Transverse colon (tissue), 4 donors: ENCODE data around the gene OLA1. TPM values are rescaled to one million over a fixed set of nuclear protein-coding genes. Genes with fewer than 3 reads are reported as not detected.

Experiments used
- DNase-seq: peaks from one replicate; pipeline ENCODE4 v3.0.0-alpha.2; 2019
- H3K27ac ChIP-seq, 4 donors: fragments of 200-600 bp; sonication (generic); 2 replicates each; pipeline ENCODE4 v1.5.1; 2016 to 2018; ENCODE audit warnings: inconsistent platforms in 4 of 4
- H3K27me3 ChIP-seq: fragments of 200-600 bp; sonication (generic); 2 replicates; pipeline ENCODE4 v1.5.1; 2017; ENCODE audit warnings: inconsistent platforms
- H3K36me3 ChIP-seq, 4 donors: fragments of 200-600 bp; sonication (generic); 2 replicates each; pipeline ENCODE4 v1.5.1; 2017 to 2019; ENCODE audit warnings: inconsistent platforms in 4 of 4
- H3K4me1 ChIP-seq, 4 donors: fragments of 200-600 bp; sonication (generic); 2 replicates each; pipeline ENCODE4 v1.5.1; 2017 to 2020; ENCODE audit warnings: inconsistent platforms in 4 of 4
- H3K4me3 ChIP-seq, 4 donors: fragments of 200-600 bp; sonication (generic); 1 replicate in 1 of 4; 2 replicates in 3 of 4; pipeline versions ENCODE4 v1.5.1 to v1.6.1; 2017 to 2019; ENCODE audit warnings: inconsistent platforms in 4 of 4
- H3K9me3 ChIP-seq, 2 donors: fragments of 200-600 bp; sonication (generic); 2 replicates each; pipeline ENCODE4 v1.5.1; 2017 to 2019; ENCODE audit warnings: inconsistent platforms in 2 of 2
- CTCF ChIP-seq, 5 experiments: fragments of 200-600 bp in 3 of 5; fragments of 450-650 bp in 2 of 5; sonication (generic) in 3 of 5; IDR thresholded peaks; 1 replicate in 2 of 5; 2 replicates in 3 of 5; pipeline ENCODE4 v1.5.1; 2016 to 2017; ENCODE audit warnings: antibody characterized with exemption in 5 of 5, inconsistent platforms in 3 of 5, mild to moderate bottlenecking in 2 of 5, moderate library complexity in 1 of 5
- EP300 ChIP-seq: sonication (generic); formaldehyde crosslinking; IDR thresholded peaks from one replicate; pipeline ENCODE4 v1.6.1; 2017; ENCODE audit warnings: antibody characterized with exemption, low read depth
- POLR2A ChIP-seq: fragments of 450-650 bp; IDR thresholded peaks from one replicate; pipeline ENCODE4 v1.6.1; 2016; ENCODE audit warnings: antibody characterized with exemption, mild to moderate bottlenecking, moderate library complexity
- POLR2AphosphoS5 ChIP-seq, 3 donors: sonication (generic); formaldehyde crosslinking; IDR thresholded peaks; one replicate each; pipeline ENCODE4 v1.6.1; 2016; ENCODE audit warnings: antibody characterized with exemption in 3 of 3
- WGBS, 2 donors: methylation state at CpG; one replicate each; pipeline ENCODE4 v1.1.5; 2018; ENCODE audit warnings: low coverage in 1 of 2; 5-methylcytosine and 5-hydroxymethylcytosine counted together
- in situ Hi-C, 4 donors: fragments of 200-750 bp; cut with MboI; loops; one replicate each; pipeline versions ENCODE4 v1.15.0 to v1.15.1; 2017; ENCODE audit warnings: low sequenced_read_pairs in 3 of 4, low pct_ligation_motif_present in 1 of 4, low pct_unique_long_range_greater_than_20kb in 1 of 4
- intact Hi-C: fragments of 100-400 bp; cut with DNase I; formaldehyde crosslinking; loops from one replicate; pipeline ENCODE4 v1.15.1; 2023; ENCODE audit warnings: low total_unique reads
- total RNA-seq, 4 donors: library from RNA; depleted of rRNA; stranded (reverse); fragments of >200 nt; gene quantifications; one replicate each; pipeline ENCODE4 v1.1.0, GENCODE V29; 2016

The OLA1 gene
- total RNA-seq, 4 donors from 2014 or later, result 6.7 to 47.7 (median 37.1) TPM

- intact Hi-C loops, result no loop called here
- Histone ChIP-seq H3K27me3 (no peaks in the 10 kb centered on the region), H3K9me3 (no peaks in the 10 kb centered on the region), H3K27ac (no peak overlapping the region), H3K4me1 (no peaks in the 10 kb centered on the region), H3K4me3 (no peak overlapping the region), H3K36me3 (no peaks in the 10 kb centered on the region)
- TF ChIP-seq POLR2AphosphoS5 (IDR thresholded peaks at IDR 0.05), result no peak
- TF ChIP-seq POLR2A, result no peak
- TF ChIP-seq CTCF (IDR thresholded peaks at IDR 0.05), result no peak
- TF ChIP-seq EP300, result no peak
- 63 to 78% methylated on average over 2 of the region's 2 CpGs for WGBS, 2 donors
- DNase-seq, result no peak
- in situ Hi-C loops, result loop anchor here in 1 of 4 donors (25.0 kb wide), 1 partner anchor 146 kb away; no protein-coding TSS in a partner anchor
Observed at GRCh38 chr2:174033163-174033550, 215.2 kb downstream of the OLA1 start.

- Histone ChIP-seq H3K27me3 (no peaks in the 10 kb centered on the region), H3K4me1 (peaks cover 0 to 5% (median 0%) of the 10 kb centered on the region in 4 donors), H3K4me3 (no peak overlapping the region), H3K36me3 (no peaks in the 10 kb centered on the region), H3K9me3 (no peaks in the 10 kb centered on the region), H3K27ac (no peak overlapping the region)
- intact Hi-C loops, result no loop called here
- WGBS, 2 donors, result 61 to 72% methylated on average over 3 of the region's 3 CpGs
- in situ Hi-C loops, result loop anchor here in 1 of 4 donors (25.0 kb wide), 1 partner anchor 144 kb away; no protein-coding TSS in a partner anchor
- no peak for DNase-seq
- TF ChIP-seq CTCF (IDR thresholded peaks at IDR 0.05), result no peak
- no peak for TF ChIP-seq POLR2A
- TF ChIP-seq POLR2AphosphoS5 (IDR thresholded peaks at IDR 0.05), result no peak
- TF ChIP-seq EP300, result no peak
Observed at GRCh38 chr2:174031226-174031625, 217.1 kb downstream of the OLA1 start.

- Histone ChIP-seq H3K27ac (no peak overlapping the region), H3K27me3 (no peaks in the 10 kb centered on the region), H3K4me3 (no peak overlapping the region), H3K4me1 (peaks cover 0 to 19% (median under 1%) of the 10 kb centered on the region in 4 donors), H3K9me3 (no peaks in the 10 kb centered on the region), H3K36me3 (no peaks in the 10 kb centered on the region)
- WGBS, 2 donors, result 67 to 78% methylated on average over 5 of the region's 5 CpGs
- DNase-seq, result no peak
- no peak for TF ChIP-seq EP300
- no peak for TF ChIP-seq POLR2AphosphoS5 (IDR thresholded peaks at IDR 0.05)
- no peak for TF ChIP-seq CTCF (IDR thresholded peaks at IDR 0.05)
- no peak for TF ChIP-seq POLR2A
- intact Hi-C loops, result no loop called here
- in situ Hi-C loops, result loop anchor here in 1 of 4 donors (25.0 kb wide), 1 partner anchor 142 kb away; no protein-coding TSS in a partner anchor
Observed at GRCh38 chr2:174028935-174029334, 219.4 kb downstream of the OLA1 start.

GRCh38 chr2:174027956-174028355, 220.4 kb downstream of the OLA1 start:
- Histone ChIP-seq H3K9me3 (no peaks in the 10 kb centered on the region), H3K4me1 (peaks cover 0 to 26% (median 3%) of the 10 kb centered on the region in 4 donors), H3K27ac (no peak overlapping the region), H3K36me3 (no peaks in the 10 kb centered on the region), H3K27me3 (no peaks in the 10 kb centered on the region), H3K4me3 (no peak overlapping the region)
- intact Hi-C loops, result no loop called here
- in situ Hi-C loops, result loop anchor here in 1 of 4 donors (25.0 kb wide), 1 partner anchor 141 kb away; no protein-coding TSS in a partner anchor
- 71% methylated on average over 3 of the region's 3 CpGs; no CpG with 5 or more reads in 1 of the 2 donors for WGBS, 2 donors
- TF ChIP-seq POLR2AphosphoS5 (IDR thresholded peaks at IDR 0.05), result no peak
- TF ChIP-seq POLR2A, result no peak
- no peak for TF ChIP-seq EP300
- no peak for TF ChIP-seq CTCF (IDR thresholded peaks at IDR 0.05)
- DNase-seq, result no peak
